NCI-H69 (cell line): ENCODE measurements around the gene GNAS-AS1.
A peak's percentile ranks its signal among the peaks of the same experiment; 100 is the strongest.

Experiments used
- DNase-seq: peaks from one replicate; lab custom pipeline; 2025; lab: John Stamatoyannopoulos, UW

GNAS-AS1 gene

GRCh38 chr20:58808271-58809046 lies 42.2 kb downstream of the GNAS-AS1 start:
- no peak for DNase-seq

GRCh38 chr20:58807801-58808200 lies 42.9 kb downstream of the GNAS-AS1 start:
- DNase-seq, result no peak

- no peak for DNase-seq
Observed at GRCh38 chr20:58803533-58803932, 47.2 kb downstream of the GNAS-AS1 start.

- no peak for DNase-seq
Observed at GRCh38 chr20:58802061-58802460, 48.6 kb downstream of the GNAS-AS1 start.

GRCh38 chr20:58800134-58800871 lies 50.4 kb downstream of the GNAS-AS1 start:
- no peak for DNase-seq

- no peak for DNase-seq
Observed at GRCh38 chr20:58797371-58798338, 53.0 kb downstream of the GNAS-AS1 start.

GRCh38 chr20:58795923-58796245 lies 54.8 kb downstream of the GNAS-AS1 start:
- no peak for DNase-seq

GRCh38 chr20:58795181-58795922 lies 55.4 kb downstream of the GNAS-AS1 start:
- DNase-seq, result no peak

GRCh38 chr20:58794510-58795180 lies 56.1 kb downstream of the GNAS-AS1 start:
- no peak for DNase-seq

GRCh38 chr20:58793512-58794420 lies 56.9 kb downstream of the GNAS-AS1 start:
- DNase-seq, result no peak

- no peak for DNase-seq
Observed at GRCh38 chr20:58792426-58792825, 58.3 kb downstream of the GNAS-AS1 start.

- peak; percentile 12 for DNase-seq
Observed at GRCh38 chr20:58791286-58791685, 59.4 kb downstream of the GNAS-AS1 start.

- DNase-seq, result peak; percentile 91
Observed at GRCh38 chr20:58790454-58790853, 60.2 kb downstream of the GNAS-AS1 start.

- DNase-seq, result peak; percentile 64
Observed at GRCh38 chr20:58788896-58789544, 61.7 kb downstream of the GNAS-AS1 start.

GRCh38 chr20:58787211-58788005 lies 63.3 kb downstream of the GNAS-AS1 start:
- DNase-seq, result no peak

GRCh38 chr20:58784321-58785074 lies 66.2 kb downstream of the GNAS-AS1 start:
- peak; percentile 45 for DNase-seq

GRCh38 chr20:58783511-58784011 lies 67.1 kb downstream of the GNAS-AS1 start:
- DNase-seq, result no peak

GRCh38 chr20:58781138-58781537 lies 69.6 kb downstream of the GNAS-AS1 start:
- peak; percentile 33 for DNase-seq
